SHP77 (cell line): ENCODE results near the gene TMEM163.
"Not testable (repeated sequence)": the region's sequence is repeated elsewhere in the genome, so short reads cannot be mapped to it uniquely, and the experiment has no call there.

ENCODE experiments used
- DNase-seq, 2 experiments: peaks; one replicate each; lab custom pipeline; 2025; lab: John Stamatoyannopoulos, UW

Gene TMEM163

DNA sequence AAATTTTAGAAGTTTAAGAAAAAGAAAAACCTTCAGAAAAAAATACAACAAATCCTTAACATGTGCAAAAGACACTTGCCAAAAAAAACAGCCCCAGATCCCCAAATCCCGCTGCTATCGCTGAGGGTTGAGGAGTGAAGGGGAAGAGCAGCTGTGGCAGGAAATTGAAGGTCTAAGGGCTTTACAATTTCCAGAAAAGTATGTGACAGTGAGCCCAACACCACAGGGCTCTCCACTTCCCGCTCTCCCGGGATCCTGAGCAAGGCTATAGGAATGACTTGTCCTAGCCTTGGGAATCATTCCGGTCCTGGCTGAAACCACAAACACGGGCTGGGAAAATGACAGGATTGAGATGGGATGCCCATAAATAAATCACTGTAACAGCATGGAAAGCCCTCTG, 191.4 kb downstream of the TMEM163 start:
- DNase-seq: no peak

DNA sequence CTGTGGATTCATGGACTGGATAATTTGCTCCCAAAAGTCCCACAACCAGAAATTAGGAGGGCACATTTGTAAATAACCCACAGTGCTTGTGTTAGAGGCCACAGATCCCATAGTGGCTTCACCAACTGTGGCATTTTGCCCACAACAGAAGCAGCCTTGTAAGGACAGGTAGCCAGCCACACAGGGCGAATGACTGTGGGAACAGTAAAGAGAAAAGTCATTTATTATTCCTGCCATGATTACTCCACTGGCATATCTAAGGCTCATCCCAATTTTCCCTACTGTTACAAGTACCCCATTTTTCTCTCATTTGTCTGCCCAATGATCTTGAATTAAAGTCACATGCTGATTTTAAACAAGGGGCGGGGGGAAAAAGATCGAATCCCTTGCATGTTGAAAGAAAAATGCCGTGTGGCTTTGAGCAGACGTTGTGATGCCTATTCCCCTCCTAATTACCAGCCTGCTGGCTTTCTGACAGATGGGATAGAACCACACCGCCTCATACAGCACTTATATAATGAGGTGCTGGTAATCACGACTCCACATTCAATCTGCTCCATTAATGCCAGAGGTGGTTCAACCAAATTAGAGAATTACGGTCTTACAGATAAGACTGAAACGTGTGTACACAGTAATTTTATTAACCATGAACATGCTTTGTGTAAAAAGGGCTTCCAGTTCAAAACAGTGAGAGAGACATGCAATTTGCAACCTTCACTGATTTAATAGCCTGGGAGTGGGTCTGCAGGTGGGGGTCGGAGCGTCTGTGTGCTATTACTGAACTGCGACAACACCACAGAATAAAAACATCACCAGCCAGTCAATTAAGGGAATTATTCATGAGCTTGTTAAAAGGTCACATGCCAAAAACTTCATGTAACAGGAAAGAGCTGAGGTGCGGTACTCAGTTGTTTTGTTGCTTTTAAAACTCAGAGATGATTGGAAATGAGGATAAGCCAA, 196.0 kb downstream of the TMEM163 start:
- DNase-seq: peak in 1 of 2 experiments; percentile 2

DNA sequence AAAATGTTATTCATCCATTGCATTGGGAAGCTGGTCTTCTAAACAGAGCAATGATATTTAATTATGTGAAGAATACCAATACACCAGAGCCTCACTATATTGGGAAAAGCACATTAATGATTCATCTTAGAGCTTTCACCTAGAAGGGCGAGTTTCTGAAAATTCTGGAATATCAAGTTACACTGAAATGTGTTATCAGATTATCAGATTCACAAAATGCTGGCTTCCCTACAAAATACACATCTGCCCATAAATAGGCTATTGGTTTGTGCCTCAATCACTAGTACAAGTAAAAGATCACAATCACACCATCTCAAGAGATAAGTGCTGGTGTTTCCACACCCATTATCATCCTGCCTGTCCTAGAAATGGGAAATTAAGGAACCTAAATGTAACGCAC, 200.7 kb downstream of the TMEM163 start:
- no peak for DNase-seq

DNA sequence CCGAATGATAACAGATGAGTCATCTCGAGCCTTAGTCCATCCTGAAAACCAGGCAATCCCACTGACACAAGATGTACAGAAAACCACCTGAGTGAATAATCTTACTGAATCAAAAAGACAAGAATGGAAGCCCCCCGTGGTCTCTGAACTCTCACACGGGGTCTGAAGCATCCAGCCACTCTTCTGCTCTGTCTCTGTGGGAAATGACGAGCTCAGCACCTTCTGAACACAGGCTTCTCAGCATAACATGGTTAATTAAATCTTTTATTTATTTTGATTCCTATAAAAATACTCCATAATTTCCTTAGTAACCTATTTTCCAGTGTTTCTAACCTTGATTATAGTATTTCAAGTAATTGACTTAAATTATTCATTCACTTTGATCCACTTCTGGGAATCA, 203.7 kb downstream of the TMEM163 start:
- DNase-seq: no peak

DNA sequence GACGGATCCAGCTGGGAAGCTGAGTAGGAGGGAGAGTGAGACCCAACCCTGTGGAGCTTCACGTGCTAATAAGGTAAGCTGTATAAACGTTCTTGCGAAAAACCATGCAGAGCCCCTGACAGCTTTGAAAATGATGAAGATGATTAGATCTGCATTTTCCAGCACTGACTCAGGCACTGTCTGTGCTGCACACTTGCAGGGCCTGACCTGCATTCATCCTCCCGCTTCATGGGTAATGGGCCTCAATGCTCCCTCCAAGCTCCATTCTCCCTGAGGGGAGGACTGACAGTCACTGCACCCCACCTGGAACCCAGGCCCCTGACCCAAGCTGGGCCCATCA, 205.4 kb downstream of the TMEM163 start:
- DNase-seq: no peak

DNA sequence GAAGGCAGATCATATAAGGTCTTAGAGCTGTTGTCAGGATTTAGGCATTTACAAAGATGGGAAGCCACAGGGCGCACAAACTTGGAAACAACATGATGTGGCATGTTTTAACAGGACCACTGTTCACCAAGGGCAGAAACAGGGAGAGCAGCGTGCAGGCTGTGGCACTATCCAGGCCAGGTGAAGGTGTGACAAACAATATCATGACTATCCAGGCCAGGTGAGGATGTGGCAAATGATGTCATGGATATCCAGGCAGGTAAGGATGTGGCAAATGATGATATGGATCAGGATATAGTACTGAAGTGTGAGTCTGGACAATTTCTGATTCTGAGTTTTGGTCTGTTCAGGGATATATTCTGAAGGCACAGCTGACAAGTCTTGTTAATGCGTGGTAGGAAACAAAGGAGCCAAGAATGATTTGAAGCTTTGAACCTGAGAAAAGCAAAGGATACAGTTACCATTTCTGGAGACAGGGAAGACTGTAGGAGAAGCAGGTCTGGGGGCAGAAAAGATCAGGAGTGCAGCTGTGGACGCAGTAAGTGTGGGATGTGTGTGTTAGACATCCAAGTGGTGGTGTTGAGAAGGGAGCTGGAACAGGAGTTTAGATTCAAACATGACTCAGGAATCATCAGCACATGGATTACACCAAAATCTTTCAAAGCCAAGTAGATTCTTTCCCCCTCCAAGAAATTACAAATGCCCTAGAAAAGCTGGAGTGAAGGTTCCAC, 205.9 kb downstream of the TMEM163 start:
- no peak for DNase-seq

DNA sequence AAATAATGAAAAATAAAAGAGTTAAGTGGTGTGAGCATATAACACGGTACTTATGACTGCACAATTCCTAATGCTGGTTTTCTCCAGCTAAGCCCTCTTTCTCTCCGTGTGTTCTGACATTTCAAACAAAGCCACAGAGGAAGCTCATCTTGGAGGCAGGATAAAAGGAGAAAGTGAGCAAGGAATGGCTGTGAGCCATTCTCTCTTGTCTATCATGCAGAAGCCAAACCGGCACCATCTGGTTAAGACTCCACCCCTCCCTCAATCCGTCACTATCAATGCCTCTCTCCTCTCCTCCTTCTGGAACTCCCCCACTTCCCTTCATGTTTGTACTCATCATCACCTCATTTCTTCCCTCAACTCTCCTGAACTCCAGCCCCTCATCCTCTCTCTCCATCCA, 210.4 kb downstream of the TMEM163 start:
- DNase-seq: no peak

DNA sequence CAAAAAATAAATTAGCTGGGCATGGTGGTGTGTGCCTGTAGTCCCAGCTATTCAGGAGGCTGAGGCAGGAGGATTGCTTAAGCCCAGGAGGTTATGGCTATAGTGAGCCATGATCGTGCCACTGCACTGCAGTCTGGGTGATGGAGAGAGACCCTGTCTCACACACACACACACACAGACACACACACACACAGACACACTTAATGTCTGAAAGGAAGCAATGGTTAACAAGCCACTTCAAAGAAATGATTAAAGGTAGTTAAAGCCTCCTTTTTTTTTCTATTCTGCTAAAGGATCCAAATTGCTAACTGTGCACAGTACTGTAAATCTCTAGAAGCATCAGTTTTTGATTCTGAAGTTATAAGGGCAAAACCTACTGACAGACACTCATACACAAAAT, 211.1 kb downstream of the TMEM163 start:
- no peak for DNase-seq

DNA sequence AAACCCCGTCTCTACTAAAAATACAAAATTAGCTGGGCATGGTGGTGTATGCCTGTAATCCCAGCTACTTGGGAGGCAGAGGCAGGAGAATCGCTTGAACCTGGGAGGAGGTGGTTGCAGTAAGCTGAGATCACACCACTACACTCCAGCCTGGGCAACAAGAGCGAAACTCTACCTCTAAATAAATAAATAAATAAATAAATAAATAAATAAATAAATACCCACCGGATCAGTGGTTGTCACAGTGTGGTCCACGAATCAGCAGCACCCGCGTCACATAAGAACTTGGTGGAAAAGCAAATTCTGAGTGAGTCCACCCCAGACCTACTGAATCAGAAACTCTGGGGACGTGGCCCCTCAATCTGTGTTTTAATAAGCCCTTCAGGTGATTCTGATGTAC, 211.6 kb downstream of the TMEM163 start:
- not testable (repeated sequence) for DNase-seq

DNA sequence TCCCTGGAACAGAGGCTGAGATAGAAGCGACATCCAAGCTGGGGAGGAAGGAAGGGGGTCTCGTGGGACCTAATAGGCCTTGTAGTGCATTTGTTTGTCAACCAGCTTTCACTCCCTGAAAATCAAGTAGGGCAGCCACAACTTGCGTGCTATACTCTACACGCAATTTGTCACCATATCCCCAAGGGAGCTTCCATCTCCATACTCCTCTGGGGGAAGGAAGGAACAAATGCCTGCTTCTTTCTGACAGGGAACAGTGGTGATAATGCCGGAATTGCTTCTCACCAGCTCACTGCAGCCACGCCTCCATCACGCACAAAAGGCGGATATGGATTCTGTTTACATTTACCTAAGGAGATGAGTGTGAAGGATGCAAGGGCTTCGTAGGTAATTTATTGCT, 213.4 kb downstream of the TMEM163 start:
- DNase-seq: no peak

DNA sequence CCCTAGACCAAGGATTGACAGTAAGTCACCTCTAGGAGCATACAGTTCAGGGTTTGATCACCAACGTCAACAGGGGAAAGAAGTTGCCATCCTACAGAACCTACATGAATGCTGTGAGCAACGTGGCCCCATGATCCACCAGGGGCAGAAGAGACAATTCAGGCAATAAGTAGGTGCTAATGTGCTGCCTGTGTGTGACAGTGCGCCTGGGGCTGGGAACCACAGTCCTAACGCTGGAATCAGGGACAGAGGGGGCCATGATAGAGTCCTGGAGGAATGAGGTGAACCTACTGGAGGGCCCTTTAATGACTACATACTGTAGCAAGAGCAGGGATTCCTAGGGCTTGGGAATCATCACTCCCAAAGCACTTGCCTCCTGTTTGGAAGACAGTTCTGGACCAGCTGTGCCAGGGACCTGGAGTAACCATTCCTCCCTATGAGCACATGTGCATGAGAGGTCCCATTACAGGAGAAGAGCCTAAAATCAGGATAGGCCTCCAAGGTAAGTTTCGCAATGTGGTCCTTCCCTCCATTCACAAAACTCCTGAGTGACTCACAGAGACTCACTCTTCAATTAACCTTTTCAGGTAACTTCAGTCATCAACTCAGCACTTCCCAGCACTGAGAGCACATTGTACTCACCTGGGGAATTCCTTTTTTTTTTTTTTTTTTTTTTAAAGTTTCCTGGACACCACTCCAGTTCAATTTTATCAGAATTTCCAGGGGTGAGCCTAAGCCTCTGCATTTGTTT, 214.0 kb downstream of the TMEM163 start:
- DNase-seq: no peak

DNA sequence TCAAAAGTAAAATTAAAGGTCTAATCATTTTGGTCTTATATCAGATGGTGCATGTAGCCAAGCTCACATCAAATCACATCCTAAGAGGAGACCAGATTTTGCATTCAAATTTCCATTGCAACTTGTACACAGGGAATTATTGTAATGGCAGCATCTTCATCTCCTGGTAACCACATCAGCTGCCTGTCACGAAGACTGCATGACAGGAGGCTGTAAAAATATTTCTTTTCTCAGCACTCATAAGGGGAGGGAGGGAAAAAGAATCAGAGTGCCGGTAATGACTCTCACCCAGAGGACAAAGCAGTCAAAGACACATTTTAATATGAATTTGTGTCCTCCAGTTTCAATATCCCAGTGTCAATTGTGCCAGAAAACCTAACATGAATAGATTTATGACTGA, 216.7 kb downstream of the TMEM163 start:
- no peak for DNase-seq

DNA sequence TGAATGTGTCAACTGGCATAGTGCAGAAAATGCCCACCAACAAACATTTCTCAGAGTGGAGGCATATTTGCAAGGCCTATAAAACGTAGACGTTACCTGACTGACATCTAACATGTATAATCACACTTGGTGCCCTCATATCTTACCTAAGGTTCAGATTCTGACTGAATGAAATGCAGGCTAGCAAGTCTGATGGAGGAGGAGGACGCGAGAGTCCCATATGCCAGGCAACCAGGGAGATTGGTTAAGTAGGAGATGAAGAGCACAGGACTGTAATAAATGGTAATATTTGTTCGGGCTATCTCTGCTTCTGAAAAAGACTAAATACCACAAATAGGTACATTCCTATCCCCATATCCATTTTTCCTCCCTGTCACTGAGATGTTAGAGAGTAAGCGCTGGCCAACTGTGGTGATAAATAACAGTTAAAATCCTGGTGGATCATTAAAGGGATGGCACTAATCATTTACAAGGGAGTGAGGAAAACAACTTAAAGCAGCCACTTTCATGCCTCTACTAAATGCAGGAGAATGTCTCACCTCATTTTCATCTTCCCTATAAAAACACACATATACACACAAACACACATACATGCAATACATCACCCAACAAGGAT, 217.2 kb downstream of the TMEM163 start:
- no peak for DNase-seq

DNA sequence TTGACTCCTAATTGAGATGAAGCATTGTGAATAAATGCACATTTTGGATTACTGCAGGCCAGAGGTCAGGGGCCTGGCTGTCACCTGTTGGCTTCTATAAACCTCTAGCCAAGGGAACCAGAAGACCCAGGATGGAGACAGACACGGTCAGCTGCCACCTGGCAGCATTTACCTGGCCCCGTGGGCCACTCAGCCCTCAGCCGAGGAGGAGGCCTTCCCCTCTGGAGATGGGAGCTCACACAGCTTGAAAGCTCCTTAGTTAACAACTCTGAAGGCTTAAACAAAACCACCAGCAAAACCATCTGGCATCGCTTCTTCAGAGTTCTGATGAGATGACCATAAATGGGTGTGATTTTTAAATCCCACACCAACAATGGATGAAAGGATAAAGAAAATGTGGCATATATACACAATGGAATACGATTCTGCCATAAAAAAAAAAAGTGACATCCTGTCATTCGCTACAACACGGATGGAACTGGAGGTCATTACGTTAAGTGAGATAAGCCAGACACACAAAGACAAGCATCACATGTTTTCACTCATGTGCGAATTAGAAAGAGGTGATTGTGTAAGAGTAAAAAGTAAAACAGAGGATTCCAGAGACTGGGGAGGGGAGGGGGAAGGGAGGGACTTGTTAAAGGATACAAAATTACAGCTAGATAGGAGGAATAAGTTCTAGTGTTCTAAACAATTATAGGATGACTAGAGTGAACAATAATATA, 218.4 kb downstream of the TMEM163 start:
- DNase-seq: no peak

DNA sequence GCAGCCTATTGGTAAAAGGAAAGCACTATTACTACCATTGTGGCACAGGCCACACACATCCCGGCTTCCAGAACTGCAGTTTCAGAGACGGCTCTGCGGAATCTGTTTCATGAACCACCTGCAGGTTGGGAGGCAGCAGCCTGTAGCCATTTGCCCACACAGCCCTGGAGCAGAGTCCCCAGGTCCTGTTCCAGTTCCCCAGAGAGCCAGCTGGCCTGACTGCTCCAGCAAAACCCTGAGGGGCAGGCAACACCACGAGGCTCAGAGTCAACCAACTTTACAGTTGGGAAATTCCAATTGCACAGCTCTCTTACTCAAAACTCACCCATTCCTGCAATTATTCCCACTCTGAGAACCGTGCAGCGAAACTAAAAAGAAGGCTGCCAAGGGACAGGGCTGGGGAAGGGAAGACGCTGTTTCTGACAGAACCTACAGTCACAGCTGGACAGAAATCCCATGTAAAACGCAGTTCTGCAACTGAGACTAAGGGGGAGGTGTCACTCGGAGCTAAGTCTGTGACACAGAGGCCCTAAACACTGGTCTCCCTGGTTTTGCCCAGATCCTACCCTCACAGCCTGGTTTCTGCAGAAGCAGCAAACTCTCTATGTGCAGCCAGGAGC, 219.4 kb downstream of the TMEM163 start:
- DNase-seq: no peak

DNA sequence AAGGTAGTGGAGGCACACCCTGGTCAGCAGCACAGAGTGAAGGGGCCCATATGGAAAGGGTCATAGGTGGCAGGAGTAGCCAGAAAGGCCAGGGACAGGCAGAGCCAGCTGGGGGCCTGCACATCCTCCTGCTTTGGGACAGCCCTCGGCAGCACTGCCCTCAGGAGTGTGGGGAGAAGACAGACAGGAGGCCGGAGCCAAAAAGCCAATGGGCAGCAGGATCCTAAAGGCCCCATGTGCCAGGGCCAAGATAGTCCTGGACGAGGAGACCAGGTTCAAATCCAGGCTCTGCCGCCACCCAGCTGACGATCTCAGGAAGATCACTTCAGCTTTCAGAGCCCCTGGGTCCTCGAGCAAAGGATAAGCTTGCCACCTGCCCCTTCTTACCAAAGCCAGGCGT, 220.1 kb downstream of the TMEM163 start:
- DNase-seq: no peak

DNA sequence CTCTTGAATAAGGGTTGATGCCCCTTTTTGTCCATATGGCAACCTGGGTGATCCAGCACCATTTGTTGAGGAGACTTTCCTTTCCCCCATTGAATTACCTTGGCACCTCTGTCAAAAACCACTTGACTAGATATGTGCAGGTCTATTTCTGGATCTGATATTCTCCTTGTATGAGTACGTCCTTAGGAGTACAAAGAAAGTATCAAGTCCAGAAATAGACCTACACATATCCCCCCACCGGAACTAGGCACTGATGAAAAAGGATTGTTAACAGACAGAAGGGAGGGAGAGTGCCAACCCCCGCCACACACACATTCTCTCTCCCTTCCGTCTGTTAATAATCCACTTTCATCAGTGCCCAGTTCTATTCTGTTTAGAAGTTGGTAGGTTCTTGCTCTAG, 225.0 kb downstream of the TMEM163 start:
- DNase-seq: no peak

DNA sequence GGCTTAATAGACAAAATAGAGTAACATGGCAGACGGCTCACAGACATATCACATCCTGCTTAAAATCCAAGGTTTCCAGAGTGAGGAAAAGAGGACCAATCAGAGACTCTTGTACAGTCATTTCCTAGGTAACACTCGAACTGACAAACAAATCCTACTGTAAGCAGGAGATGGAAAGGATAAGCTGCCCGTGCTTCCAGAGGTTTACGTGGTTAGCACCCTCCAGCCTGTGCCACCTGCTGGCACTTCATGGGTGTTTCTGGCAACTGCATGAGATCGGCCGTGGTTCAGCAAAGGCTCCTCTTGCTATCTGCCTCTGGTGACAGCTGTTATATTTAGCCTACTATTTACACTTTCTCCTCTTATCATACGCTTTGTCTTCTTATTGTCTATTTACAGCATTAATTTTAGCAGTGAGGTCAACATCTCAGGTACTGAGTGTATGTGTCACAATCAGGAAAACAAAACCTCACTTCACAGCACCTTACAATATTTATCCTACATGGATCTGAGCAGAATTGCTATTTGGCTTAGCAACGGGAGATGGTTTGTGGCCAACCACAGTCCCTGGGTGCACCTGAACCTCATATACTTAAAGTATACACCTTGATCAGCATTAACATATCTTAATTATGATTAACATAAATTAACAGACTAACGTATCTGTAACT, 226.9 kb downstream of the TMEM163 start:
- peak; percentile 77 to 78 for DNase-seq

DNA sequence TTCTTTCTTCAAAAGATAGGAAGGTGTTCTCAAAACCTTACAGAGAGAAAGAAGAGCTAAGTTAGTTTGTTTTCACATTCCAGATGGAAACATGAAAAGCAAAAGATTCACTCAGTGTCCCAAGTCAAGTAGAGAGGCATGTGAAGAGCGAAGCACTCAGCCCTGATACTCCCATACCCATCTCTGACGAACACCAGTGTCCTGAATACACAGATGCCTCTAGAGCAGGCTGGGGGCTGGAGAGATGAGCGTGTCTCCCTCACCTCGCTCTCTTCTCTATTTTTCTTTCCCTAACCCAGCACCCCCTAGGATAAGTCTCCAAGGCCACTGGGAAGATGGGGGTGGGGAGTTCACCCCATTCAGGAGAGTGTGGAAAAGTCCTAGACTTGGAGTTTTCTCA, 227.8 kb downstream of the TMEM163 start:
- peak in 1 of 2 experiments; percentile 5 for DNase-seq

DNA sequence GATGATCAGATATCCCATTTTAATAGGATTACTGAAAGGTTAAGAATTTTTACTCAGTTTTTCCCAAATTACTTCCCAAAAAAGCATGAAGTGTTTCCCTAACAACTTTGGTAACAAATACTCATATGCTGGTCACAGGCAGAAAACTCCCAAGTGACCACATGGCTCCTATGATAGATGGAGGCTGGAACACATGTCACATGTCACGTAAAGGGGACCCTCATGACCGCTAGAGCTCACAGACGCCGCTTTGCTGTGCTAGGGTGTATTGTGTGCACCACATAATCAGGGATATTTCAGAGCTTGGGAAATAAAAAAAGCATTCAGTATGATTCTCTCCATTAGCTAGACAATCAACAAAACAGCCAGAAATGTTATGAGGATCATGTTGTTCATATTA, 228.2 kb downstream of the TMEM163 start:
- DNase-seq: no peak
